NT2/D1 (cell line): Measurements from ENCODE around the gene SCYL1.
"Not testable (repeated sequence)": the region's sequence is repeated elsewhere in the genome, so short reads cannot be mapped to it uniquely, and the experiment has no call there.

Experiments
- DNase-seq: peaks from one replicate; pipeline ENCODE4 v3.0.0-alpha.2; 2011; ENCODE audit warnings: low read depth, low spot score
- H3K27me3 ChIP-seq: 2 replicates; pipeline ENCODE4 v1.6.0; 2011; ENCODE audit warnings: mild to moderate bottlenecking; ENCODE audit not compliant: insufficient read length, insufficient read depth
- H3K36me3 ChIP-seq: 2 replicates; pipeline ENCODE4 v1.6.1; 2011; ENCODE audit warnings: mild to moderate bottlenecking, low read length, mixed read lengths; ENCODE audit not compliant: insufficient read depth, insufficient read length
- H3K4me1 ChIP-seq: 2 replicates; pipeline ENCODE4 v1.5.1; 2011; ENCODE audit not compliant: insufficient read depth, insufficient read length
- H3K4me3 ChIP-seq: 2 replicates; pipeline ENCODE4 v1.5.1; 2011; ENCODE audit warnings: low read depth; ENCODE audit not compliant: insufficient read length
- H3K9ac ChIP-seq: 2 replicates; pipeline ENCODE4 v1.6.0; 2011; ENCODE audit warnings: low read depth; ENCODE audit not compliant: insufficient read length
- H3K9me3 ChIP-seq: 2 replicates; pipeline ENCODE4 v1.5.1; 2011; ENCODE audit warnings: mild to moderate bottlenecking, low read length; ENCODE audit not compliant: insufficient read depth
- SUZ12 ChIP-seq: IDR thresholded peaks from 2 replicates; pipeline ENCODE4 v1.6.1; 2011; ENCODE audit not compliant: insufficient read length, insufficient read depth; ENCODE audit errors: extremely low read depth
- YY1 ChIP-seq: IDR thresholded peaks from 2 replicates; pipeline ENCODE4 v1.6.1; 2011; ENCODE audit not compliant: insufficient read length, insufficient read depth
- ZNF274 ChIP-seq: IDR thresholded peaks from 2 replicates; pipeline ENCODE4 v1.6.1; 2011; ENCODE audit warnings: mild to moderate bottlenecking, low read depth, low read length

Gene SCYL1

DNA sequence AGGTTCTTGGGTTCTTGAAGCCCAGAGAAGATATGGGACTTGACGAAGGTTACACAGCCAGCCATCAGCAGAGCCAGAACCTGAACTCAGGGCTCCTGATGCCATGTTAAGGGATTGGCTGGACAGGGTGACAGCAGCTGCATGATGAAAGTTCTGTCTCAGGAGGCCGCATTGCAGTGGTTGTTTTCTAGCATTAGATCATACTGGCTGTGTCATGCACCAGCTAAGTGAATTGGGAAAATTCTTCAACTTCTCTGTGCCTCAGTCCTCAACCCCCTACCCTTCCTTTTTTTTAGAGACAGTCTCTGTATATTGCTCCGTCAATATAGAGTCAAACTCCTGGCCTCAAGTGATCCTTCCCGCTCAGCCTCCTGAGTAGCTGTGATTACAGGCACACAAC, 38.7 kb downstream of the SCYL1 start:
- Histone ChIP-seq H3K36me3 (peaks cover 4% of the 10 kb centered on the region), H3K4me3 (no peak overlapping the region), H3K9me3 (no peaks in the 10 kb centered on the region), H3K27me3 (no peaks in the 10 kb centered on the region), H3K4me1 (peaks cover 28% of the 10 kb centered on the region), H3K9ac (no peak overlapping the region)
- DNase-seq: no peak
- TF ChIP-seq YY1: no peak
- no peak for TF ChIP-seq SUZ12
- TF ChIP-seq ZNF274: no peak

DNA sequence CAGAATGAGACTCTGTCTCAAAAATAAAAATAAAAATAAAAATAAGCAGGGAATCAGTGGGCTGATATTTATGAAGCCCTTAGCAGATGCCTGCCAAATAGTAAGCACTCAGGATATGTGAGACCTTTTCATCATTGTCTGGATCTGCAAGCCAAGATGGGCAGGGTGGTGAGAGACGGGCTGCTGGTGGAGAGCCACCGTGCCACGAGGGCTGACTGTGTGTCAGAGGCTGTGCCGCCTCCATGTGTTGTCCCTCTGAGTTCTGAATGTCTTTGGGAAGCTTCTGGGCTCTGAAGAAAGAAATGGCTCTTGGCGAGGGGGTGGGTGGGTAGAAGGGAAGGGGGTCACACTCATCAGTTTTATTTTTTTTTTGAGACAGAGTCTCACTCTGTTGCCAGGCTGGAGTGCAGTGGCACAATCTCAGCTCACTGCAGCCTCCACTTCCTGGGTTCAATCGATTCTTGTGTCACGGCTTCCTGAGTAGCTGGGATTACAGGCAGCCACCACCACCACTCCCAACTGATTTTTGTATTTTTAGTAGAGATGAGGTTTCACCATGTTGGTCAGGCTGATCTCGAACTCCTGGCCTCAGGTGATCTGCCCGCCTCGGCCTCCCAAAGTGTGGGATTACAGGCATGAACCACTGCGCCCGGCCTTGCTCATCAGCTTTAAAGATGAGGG, 40.1 kb downstream of the SCYL1 start:
- H3K4me1 ChIP-seq: peaks cover 17% of the 10 kb centered on the region
- not testable (repeated sequence) for H3K36me3 ChIP-seq, H3K9me3 ChIP-seq, H3K9ac ChIP-seq, H3K4me3 ChIP-seq, DNase-seq, H3K27me3 ChIP-seq

DNA sequence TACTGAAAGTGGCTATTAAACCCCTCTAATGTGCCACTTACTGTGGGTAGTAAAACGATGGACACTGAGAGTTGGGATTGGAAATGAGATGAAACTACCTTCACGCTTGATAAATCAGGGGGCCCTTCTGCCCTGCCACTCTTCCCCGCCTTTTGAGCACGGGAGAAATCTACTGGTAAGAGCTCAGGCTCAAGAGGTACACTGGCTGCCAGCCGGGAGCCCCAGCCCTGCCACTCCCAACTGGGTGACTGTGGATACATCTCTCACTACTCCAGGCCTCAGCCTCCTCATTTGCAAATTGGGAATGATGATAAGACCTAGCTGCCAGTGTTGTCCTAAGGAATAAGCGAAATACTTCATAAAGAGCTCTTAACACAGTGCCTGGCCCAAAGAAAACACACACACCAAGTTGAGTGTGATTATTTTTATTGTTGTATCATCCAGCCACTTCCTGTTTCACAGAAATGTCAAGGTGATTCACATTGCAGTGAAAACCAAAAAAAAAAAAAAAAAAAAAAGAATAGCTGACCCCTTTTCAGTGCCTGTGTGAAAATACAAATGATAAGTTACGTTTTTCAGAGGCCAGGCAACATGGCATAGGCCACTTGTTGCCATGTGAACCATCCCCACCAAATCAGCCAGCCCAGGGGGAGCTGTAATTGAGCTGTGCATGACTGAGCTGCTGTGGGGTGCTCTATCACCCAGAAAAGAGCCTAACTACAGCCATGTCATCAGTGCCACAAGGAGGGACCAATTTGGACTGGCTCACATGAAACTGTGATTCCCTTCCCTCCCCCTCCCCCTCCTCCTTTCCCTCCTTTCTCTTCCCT, 41.0 kb downstream of the SCYL1 start:
- Histone ChIP-seq H3K9ac (peak overlapping the region; percentile 17), H3K4me1 (peaks cover 10% of the 10 kb centered on the region), H3K36me3 (peaks cover 4% of the 10 kb centered on the region), H3K4me3 (no peak overlapping the region), H3K9me3 (no peaks in the 10 kb centered on the region), H3K27me3 (no peaks in the 10 kb centered on the region)
- no peak for DNase-seq
- TF ChIP-seq ZNF274: no peak
- no peak for TF ChIP-seq SUZ12
- TF ChIP-seq YY1: no peak

DNA sequence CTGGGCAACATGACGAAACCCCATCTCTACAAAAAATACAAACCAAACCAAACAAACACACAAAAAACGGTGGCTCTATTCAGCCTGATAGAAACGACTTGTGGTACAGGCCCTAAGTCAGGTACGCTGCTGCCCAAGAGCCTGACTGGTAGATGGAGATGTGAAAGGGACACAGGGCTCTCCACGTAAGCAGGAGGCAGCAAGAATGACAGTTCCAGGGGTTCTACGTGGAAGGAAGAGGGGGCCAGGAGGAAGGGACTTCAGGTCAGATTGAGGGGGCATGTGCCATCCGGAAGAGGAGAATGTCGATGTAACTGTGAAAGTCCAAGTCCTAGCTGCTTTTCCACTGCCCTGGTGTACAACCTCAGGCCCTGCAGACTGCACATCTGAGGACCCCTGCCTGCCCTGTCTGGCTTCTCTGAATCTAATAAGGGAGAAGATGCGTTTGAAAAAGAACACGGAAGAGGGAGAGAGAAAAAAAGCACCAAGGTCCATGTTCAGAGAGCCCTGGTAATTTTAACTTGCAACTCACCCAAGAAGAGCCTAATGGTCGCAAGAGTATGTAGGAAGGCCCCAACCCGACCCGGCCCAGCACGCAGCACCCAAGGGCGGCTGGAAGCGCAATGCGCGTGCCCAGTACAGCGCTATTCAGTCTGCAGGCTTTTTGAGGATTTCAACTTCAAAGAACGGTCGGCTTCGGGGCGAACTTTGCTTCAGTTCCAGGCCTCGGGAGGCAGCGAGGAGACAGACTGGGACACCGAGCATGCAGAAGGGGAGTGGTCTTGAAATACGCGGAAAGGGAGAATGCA, 44.5 kb downstream of the SCYL1 start:
- peak overlapping the region; percentile 99 for H3K9ac ChIP-seq
- DNase-seq: no peak
- TF ChIP-seq ZNF274 (no peak), YY1 (no peak), SUZ12 (no peak)
- H3K4me1 ChIP-seq: peaks cover 13% of the 10 kb centered on the region
- H3K36me3 ChIP-seq: peaks cover 24% of the 10 kb centered on the region
- peak overlapping the region; percentile 99 for H3K4me3 ChIP-seq
- H3K27me3 ChIP-seq: no peaks in the 10 kb centered on the region
- no peaks in the 10 kb centered on the region for H3K9me3 ChIP-seq

DNA sequence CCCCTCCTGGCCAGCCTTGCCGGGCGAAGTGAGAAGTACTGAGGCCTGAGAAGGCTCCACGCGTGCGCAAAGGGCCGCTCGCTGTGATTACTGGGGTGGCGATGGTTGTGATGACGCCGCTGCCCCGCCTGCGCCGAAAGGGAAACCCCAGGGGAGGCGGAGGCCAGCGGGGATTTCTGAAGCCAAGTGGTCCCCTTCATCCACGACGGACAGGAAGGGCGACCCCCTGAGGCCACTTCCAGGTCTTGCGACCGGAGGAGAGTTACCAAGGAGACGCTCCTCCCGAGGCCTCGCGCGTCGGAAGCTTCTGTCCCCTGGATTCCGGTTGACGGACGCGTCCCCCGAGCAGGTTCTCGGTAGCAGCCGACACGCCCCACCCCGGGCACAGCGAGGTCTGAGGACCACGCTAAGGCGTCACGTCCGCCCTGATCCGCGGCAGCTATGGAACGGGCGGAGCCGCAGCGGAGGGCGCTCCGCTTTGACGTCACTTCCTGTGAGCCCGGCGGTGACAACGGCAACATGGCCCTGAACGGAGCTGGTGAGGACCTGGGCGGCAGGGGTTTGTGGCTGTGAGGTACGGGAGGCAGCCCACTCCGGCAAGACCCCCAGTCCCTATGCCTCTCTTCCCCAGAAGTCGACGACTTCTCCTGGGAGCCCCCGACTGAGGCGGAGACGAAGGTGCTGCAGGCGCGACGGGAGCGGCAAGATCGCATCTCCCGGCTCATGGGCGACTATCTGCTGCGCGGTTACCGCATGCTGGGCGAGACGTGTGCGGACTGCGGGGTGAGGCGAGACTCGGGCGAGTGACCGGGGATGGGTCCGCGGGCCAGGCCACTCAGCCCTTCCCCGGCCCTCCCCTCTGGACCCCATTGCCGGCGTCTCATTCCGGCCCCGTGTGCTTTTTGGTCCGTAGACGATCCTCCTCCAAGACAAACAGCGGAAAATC, 45.4 kb downstream of the SCYL1 start, which contains the start of gene ZNRD2:
Gene ZNRD2, plus strand, starts transcription at position 505 of the 946 bp plus-strand sequence. Its CDS starts 15 bp downstream, at position 520.
- no peaks in the 10 kb centered on the region for H3K9me3 ChIP-seq
- peak; percentile 62 for TF ChIP-seq YY1
- no peak for TF ChIP-seq SUZ12
- peaks cover 6% of the 10 kb centered on the region for H3K27me3 ChIP-seq
- peak within 1 kb of the TSS; percentile 99 for H3K4me3 ChIP-seq
- DNase-seq: peak; percentile 98
- H3K9ac ChIP-seq: peak within 1 kb of the TSS; percentile 99
- peaks cover 24% of the 10 kb centered on the region for H3K36me3 ChIP-seq
- H3K4me1 ChIP-seq: peaks cover 18% of the 10 kb centered on the region

DNA sequence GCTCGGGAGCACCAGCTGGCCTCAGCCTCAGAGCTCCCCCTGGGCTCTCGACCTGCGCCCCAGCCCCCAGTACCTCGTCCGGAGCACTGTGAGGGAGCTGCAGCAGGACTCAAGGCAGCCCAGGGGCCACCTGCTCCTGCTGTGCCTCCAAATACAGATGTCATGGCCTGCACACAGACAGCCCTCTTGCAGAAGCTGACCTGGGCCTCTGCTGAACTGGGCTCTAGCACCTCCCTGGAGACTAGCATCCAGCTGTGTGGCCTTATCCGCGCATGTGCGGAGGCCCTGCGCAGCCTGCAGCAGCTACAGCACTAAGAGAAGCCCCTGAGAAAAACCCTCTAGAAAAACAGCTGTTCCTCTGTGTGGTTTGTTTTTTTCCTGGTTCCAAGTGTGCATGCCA, 46.5 kb downstream of the SCYL1 start:
- TF ChIP-seq SUZ12 (no peak), YY1 (no peak), ZNF274 (no peak)
- peaks cover 22% of the 10 kb centered on the region for H3K4me1 ChIP-seq
- peak overlapping the region; percentile 99 for H3K9ac ChIP-seq
- no peaks in the 10 kb centered on the region for H3K9me3 ChIP-seq
- H3K27me3 ChIP-seq: peaks cover 13% of the 10 kb centered on the region
- peak overlapping the region; percentile 99 for H3K4me3 ChIP-seq
- no peak for DNase-seq
- H3K36me3 ChIP-seq: peaks cover 24% of the 10 kb centered on the region
